HG03342 (cell line): ENCODE data around the gene SLC34A1.
A peak's percentile ranks its signal among the peaks of the same experiment; 100 is the strongest.

ENCODE experiments used
- ATAC-seq: cut with Tn5 transposase; IDR thresholded peaks from one replicate; pipeline ENCODE4 v1.9.1; 2021; ENCODE audit warnings: mild to moderate bottlenecking, moderate library complexity; ENCODE audit not compliant: unreplicated experiment

Gene SLC34A1

DNA sequence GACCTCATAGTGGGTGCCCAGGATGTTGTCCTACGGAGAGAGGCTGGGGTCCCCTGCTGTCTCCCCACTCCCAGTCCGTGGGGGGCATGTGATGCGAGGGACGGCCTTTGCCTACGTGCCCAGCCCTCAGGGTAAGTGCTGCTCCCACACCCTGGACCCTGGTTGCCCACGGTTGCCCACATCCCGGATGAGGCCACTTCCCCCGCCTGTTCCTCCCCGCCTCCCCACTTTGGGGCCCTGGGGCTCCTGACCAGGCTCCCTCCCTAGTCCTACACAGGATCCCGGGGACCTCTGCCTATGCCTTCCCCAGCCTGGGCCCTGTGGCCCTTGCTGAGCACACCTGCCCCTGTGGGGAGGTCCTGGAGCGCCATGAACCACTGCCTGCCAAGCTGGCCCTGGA lies 1.5 kb downstream of the SLC34A1 start:
- no peak for ATAC-seq

DNA sequence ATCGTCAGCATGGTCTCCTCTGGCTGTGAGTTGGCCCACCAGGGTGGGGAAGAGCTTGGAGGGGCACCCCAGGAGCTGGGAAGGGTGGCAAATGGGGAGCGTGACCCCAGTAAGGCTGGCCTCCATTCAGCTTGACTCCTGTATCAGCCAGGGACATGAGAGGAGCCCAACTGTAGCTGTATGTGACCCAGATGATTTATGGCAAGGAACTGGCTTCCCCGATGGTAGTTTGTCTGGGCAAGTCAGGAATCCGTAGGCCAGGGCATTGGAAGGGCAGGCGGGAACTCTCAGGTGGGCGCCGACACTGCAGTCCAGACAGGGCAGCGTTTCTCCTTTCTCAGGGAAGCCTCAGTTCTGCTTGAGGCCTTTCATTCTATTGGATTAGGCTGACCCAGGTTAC lies 2.3 kb downstream of the SLC34A1 start:
- no peak for ATAC-seq

DNA sequence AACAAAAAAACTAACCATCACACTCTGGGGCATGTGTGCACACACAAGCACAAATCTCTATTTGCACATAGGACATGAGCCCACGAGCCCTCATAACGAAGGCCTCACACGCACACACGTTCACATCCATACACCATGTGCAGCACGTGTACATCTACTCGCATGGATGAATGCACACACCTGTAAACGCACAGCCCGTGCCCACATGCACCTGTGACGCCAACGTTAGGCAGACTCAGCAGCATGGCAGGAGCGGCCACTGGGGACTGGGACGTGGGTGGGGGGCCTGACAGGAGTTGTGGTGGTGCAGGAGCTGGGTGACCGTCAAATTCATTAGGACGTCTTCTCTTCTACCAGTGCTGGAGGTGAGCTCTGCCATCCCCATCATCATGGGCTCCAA lies 3.2 kb downstream of the SLC34A1 start:
- no peak for ATAC-seq

DNA sequence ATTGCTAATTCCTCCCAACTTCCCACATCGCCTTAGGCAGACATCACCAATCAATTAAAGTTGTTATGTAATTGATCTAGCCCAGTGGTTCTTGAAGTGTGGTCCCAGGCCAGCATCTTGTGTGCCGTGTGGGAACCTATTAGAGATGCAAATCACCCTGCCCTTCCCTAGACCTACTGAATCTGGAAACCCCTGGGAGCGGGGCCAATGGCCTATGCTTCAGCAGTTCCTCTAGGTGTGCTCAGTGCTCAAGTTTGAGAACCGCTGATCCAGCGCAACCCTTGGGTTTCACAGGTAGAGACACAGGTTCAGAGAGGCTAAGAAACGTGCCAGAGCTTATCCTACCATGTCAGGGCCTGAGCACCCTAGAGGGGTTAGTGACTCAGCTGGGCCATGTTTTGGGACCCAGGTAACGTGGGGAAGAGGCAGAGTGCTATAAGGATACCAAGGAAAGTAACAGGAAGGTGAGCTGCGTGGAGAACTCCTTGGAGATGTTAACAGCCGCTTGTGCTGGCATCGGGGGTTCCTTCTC lies 4.4 kb downstream of the SLC34A1 start:
- ATAC-seq: no peak

DNA sequence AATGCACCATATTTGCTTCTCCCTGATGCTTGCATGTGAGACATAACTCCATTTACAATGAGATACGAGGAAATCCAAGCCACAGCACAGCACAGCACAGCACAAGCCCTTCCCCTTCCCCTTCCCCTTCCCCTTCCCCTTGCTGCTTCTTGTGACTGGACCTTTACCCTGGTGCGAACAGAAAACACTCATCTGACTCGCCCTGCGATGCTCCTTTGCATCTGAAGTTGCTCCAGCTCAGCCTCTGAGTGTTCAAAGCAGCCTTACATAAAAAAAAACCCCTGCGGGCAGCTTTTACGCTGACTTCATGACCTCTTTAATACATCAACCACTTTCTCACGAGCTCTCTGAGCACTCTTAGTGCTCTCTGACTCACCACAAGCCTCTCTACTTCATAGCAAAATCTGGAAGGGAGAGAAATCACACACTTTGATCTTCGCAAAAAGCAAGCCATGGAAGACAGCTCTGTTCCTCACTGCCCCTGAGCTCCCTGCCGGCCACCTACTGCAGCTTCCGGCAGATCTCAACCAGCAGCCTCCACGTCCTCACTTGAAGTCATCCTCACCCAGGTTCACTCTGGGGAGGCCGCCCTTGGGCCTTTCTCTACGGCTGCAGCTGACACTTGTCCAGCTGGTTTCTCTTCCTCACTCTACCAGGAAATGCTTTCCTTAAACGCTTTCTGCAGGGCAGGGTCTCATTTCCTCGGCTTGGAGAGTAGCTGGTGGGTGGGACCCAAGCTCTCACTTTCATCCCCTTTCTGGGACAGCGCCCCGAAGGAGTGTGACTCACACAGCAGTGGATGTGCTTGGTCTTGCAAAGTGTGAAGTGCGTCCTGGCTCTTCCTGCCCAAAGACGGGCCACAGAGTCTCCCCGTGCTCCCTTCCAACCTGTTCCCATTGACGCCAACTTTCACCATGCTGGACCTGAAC lies 5.3 kb downstream of the SLC34A1 start:
- peak; percentile 41 for ATAC-seq

DNA sequence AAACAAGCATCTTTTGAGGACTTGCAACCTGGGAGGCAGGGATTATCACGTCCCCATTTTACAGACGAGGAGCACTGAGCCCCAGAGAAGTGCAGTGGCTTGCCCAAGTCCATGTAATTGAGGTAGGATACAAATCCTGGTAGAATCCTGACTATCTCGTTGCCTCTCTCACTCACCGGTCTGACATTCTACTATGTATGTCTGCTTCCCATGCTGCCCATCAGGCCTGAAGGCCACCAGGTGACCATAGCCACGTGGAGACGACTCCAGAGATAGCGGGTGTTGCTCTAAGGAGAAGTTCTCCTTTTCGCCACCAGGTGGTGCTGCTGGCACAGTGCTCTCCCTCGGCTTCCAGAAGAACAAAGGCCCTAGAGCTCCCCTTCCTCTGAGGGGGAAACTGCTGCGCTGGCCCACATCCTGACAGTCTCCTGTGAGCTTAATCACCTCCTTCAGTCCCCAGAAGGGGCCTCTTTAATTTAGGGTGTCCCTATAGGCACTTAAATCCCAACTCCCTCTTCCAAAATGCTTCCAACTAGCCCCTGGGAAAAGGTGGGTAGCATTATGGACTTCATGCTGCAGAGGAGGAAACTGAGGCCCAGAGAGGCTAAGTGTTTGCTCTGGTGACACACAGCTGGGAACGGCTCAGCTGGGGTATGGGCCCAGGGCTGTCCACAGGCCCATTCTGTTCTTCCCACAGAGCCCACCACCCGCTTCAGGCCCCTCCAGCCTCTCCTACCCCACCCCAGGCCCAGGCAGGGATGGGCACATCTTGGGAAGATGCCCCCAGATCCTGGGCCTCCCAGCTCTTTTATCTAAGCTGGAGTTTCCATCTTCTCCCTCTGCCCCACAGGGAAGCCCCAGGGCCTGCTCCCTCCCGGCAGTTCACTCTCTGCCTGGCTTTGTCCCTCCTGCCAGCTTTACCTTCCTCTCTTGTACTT lies 6.4 kb downstream of the SLC34A1 start:
- ATAC-seq: peak; percentile 58

DNA sequence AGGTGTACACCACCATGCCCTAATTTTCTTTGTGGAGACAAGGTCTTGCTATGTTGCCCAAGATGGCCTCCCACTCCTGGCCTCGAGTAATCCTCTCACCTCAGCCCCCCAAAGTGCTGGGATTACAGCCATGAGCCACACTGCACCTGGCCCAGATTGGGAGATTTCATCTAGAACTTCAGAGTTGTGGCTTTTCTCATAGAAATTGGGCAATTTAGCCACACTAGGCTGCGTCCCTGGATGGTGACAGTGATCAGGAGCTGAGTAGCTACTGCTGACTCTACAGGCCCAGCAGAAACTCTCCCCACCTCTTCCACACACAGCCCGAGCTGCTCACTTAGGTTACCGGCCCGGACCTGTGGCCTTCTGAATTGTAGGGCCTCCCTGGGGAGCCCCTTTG lies 8.5 kb downstream of the SLC34A1 start:
- ATAC-seq: no peak

DNA sequence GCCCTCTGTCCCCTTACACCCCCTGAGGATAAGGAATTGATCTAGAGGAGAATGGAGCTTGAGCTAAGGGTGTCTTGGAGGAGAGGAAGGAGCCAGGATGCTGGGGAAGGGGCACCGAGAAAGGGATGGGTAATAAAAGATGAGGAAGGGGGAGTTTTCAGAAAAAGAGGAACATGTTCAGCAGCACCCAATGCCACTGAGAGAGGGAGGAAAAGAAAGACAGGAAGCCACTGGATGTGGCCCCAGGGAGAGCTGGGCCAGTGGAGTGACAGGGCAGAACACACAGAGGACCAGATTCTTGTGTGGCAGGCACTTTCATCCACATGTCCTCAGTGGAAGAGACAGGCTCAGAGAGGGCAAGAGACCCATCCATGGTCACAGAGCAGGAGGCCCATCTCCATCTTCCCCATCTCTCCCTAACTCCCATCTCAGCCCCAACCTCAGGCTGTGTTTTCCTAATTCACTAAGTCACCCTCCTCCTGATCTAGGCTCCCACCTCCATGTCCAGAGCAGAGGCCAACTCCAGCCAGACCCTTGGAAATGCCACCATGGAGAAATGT lies 9.1 kb downstream of the SLC34A1 start:
- ATAC-seq: no peak

DNA sequence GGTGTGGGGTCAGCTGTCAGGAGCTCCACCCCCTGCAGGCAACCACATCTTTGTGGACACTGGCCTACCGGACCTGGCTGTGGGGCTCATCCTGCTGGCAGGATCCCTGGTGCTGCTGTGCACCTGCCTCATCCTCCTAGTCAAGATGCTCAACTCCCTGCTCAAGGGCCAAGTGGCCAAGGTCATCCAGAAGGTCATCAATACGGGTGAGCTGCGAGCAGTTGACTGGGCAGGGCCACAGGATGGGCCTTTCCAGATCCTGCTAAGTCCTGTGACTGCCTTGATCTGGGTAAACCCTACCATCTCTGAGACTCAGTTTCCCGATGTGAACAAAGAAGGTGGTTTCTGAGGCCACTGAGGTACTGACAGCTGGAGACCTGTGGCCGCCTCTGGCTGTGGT lies 9.8 kb downstream of the SLC34A1 start:
- no peak for ATAC-seq

DNA sequence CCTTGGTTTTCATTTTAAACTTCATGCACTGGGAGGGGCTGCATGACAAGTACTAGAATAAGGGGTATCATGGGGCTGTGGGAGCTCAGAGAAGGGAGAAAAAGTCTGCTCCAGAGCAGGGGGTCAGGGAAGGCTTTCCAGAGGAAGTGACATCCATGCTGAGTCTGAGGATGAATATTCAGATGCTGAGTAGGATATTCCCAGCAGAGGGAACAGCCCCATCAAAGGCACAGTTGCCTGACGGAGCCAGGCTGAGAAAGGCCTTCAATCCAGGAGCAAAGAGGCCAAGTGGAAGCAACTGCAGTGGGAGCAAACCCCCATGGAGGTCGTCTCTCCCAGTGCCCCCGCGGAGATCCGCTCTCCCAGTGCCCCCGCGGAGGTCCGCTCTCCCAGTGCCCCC lies 11.8 kb downstream of the SLC34A1 start:
- no peak for ATAC-seq

DNA sequence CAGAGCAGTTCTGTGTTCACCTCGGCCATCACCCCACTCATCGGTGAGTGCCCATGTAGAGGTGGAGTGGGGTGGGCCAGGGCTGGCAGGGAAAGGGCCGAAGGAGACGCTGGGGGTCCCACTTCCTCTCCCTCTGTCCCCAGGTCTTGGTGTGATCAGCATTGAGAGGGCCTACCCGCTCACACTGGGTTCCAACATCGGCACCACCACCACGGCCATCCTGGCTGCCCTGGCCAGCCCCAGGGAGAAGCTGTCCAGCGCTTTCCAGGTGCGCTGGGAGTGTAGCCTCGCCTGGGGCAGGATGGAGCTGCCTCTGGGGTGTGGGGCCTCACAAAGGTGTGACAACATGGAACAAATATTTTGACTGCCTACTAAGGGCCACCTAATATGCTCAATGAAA lies 12.6 kb downstream of the SLC34A1 start:
- no peak for ATAC-seq

DNA sequence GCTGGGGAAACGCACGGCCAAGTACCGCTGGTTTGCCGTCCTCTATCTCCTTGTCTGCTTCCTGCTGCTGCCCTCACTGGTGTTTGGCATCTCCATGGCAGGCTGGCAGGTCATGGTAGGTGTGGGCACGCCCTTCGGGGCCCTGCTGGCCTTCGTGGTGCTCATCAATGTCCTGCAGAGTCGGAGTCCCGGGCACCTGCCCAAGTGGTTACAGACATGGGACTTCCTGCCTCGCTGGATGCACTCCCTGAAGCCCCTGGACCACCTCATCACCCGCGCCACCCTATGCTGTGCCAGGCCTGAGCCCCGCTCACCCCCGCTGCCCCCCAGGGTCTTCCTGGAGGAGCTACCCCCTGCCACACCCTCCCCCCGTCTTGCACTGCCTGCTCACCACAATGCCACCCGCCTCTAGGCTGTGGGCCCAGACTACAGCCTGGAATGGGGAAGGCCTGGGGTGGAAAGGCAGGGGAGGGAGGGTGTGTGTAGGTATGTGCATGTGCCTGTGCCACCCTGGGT lies 13.7 kb downstream of the SLC34A1 start:
- ATAC-seq: no peak

DNA sequence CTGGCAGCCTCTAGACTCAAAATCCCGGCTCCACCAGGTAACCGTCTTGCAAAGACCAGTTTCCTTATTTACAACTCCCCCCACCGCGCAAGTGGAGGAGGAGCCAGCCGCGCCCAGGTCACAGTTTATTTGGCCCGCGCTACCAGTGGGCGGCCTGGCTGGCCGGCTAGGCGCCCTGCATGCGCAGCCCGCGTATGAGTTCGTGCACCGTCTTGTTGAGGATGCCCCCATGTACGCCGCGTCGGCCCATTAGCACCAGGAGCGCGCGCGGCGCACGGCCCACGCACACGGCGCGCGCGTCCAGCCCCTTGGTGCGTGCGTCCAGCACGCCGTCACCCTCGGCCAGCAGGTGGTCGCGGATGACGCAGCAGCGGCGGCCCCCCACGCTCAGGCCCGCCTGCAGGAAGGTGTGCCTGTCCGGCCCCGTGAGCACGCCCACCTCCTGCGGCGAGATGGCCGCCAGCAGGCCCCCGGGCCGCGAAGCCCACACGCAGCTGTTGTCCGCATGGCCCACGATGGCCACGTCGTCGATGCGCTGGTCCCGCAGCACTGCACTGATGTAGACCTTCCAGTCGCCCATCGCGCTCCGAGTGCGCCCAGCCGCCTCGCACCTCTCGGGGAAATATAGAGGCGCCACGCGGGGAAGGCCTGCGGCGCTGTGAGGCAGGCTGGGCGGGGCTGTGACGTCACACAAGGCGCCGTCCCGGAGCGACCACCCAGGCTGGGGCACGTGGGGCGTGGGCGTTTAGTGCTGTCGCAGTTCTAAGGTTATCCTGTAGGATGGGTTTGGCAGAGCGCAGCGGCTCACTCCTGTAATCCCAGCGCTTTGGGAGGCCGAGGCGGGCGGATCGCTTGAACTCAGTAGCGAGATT lies 16.0 kb downstream of the SLC34A1 start, which contains the start of gene PFN3:
Gene PFN3, minus strand, starts transcription at position 665 of the 872 bp plus-strand sequence. Its CDS starts 85 bp downstream, at position 580.
- ATAC-seq: no peak

DNA sequence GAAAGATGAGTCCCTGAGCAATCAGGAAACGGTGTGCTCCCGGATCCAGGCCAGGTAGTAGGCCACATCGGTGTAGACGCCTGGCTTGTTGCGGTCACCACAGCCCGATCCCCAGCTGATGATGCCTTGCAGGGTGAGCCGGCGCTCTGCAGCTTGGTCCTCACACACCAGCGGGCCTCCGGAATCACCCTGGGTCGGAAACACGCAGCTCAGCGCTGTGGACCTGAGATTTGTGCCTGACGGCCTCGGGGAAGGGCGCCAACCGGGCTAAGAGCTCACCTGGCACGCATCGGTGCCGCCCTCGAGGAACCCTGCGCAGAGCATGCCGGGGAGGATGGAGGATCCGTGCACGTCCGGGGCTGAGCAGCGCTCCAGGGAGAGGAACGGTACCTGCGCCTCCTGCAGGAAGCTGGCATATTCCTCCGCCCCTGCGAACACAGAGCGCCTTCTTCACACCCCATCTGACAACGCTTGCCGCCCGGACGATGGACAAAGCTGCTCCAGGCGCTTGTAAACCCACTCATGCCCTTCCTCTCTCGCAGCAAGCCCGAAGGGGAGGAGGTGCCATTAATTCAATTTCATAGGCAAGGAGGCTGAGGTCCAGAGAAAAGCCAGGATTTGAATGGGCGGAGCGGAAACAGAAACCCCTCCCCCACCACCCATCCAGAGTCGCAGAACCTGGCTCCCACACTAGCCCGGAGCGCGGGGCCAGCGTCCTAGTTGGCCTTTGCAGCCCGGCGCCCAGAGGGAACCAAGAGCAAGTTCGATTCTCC lies 18.2 kb downstream of the SLC34A1 start:
- no peak for ATAC-seq

DNA sequence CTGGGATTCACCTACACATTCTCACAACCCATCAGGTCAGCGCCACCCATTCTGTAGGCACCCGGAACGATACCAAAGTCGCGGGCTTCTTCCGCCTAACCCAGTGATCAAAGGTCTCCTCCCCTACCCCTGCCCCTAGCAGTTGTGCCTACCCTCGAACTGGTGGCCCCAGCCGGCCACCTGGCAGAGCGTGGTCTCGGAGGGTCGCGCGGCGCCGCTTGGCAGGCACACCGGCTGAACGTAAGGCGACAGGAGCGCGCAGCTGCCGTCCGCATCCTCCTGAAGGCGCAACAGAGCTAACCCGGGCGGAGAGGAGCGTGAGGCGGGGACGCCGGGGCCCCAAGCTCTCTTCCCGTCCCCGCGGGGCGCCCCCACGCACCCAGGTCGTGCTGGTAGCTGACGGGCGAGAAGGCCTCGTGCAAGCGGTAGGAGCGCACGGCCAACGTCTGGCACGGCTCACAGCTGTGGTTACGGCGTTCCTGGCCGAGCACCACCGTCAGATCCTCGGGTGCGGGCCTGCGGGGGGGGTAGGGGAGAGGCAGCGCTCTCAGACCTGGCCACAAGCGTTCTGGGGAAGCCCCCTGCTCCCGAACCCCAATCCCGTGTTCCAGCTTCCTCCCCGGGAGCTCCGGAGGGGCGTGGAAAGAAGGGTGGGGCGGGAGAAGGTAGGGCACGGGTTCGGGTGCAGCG lies 19.0 kb downstream of the SLC34A1 start:
- peak; percentile 19 for ATAC-seq

DNA sequence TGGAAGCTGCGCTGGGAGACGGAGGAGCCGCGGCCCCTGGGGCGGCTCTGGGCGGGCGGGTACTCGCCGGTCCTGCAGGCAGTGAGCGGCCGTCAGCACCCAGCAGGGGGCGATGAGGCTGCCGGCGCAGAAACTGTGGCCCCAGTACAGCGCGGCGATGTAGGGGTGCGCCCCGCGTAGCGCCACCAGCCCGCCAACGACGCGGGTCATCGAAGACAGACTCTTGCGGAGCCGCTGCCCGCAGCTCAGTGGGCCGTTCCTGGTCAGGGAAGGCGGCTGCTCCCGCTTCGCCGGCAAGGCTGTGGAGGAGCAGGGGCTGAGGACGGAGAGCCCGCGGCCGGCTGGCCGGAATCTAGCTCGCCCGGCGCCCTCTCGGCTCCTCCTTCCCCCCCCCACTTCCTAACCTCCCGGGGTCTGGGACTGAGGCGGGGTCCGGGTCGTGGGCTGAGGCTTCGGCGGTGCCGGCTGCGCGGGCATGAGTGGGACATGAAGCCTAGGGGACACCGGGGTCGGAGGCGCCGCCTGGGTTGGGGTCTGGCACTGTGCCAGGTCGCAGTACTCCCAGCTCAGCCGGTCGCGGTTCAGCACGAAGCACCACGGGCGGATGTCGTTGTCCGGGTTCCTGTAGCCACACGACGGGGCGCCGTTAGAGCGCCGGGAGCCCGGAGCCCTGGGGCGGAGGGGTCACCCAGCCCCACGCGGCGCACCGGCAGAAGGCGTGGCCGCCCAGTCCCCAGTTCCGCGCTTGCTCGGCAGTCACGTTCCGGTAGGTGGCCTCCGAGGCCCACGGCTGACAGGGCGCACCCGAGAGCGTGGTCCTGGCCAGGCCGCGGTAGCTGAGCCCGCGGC lies 19.8 kb downstream of the SLC34A1 start:
- peak; percentile 73 for ATAC-seq

DNA sequence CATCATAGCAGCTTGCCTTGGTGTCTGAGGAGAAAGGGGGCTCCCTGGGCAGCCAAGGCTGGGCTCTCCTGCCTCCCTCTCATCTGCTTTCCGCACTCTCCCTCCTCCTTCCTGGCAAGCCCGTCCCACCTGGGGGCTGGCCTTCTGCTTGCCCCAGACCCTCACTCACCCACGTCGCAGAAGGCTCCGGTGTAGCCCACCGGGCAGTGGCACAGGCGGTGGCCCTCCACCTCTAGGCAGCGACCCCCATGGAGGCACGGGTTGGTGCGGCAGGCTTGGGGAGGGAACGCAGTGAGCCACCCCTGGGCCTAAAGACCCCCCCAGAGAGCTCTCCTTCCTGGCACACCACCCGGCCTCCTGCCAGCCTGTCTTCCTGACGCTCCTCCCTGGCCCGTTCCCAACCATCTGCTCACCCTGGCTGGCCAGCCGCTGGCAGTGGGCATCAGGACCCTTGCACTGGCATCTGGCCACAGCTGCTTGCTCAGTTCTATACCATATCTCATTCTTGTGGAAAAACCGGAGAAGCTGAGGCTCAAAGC lies 20.5 kb downstream of the SLC34A1 start:
- ATAC-seq: no peak
